Right ventricle myocardium inferior (tissue), 1 donor: Measurements from ENCODE around the gene GPR119. TPM values are rescaled to one million over a fixed set of nuclear protein-coding genes. Genes with fewer than 3 reads are reported as not detected.
"Not testable (repeated sequence)": the region's sequence is repeated elsewhere in the genome, so short reads cannot be mapped to it uniquely, and the experiment has no call there.

ENCODE experiments used
- ATAC-seq: fragments of 200-7000 bp; cut with Tn5 transposase; one replicate; pipeline ENCODE4 v1.9.1; 2020; ENCODE audit warnings: mild to moderate bottlenecking, moderate library complexity
- DNase-seq: peaks from one replicate; pipeline ENCODE4 v3.0.0; 2021; ENCODE audit errors: missing footprints
- intact Hi-C: fragments of 100-400 bp; cut with DNase I; formaldehyde crosslinking; loops from one replicate; pipeline ENCODE4 v1.11.0; 2022
- long read RNA-seq: library from polyadenylated mRNA; unstranded; transcript quantifications from one replicate; pipeline ENCODE4 v2.0.0, GENCODE V29; 2021
- total RNA-seq: library from RNA; stranded (reverse); fragmentation: NEBNext Ultra II Directional; extraction: Animal tissue kit (Norgen Biotek cat#: 25700); gene quantifications from one replicate; pipeline ENCODE4 v1.2.1, GENCODE V29; 2021
- donor health status: DM: no; HTN: yes; CAD: no; lungs with severe emphysema.

The GPR119 gene
- total RNA-seq = not detected
- long read RNA-seq = 0 reads

DNA sequence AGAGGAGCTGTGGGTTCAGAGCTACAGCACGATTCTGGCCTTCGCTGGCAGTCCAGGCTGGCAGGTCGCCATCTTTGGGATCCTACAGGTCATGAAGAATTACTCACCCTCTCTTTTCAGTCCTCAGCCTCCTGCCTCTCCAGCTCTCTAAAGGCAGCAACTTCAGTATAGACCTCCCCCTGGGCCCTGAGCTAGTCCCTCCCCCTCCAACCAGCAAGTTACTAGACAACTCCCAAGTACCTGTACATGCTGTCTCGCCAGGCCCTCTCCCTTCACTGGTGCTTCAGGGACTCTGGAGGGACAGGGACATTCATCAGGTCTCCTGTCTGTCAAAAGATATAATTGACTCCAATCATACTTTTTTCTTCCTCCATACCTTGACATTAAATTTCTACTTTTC lies at the start of gene GPR119:
Gene GPR119, minus strand, starts transcription at position 155 of the 400 bp plus-strand sequence. CDS start 227 bp downstream, outside the sequence.
- DNase-seq (no peak), ATAC-seq (no peak)
- intact Hi-C loops = no loop called here

DNA sequence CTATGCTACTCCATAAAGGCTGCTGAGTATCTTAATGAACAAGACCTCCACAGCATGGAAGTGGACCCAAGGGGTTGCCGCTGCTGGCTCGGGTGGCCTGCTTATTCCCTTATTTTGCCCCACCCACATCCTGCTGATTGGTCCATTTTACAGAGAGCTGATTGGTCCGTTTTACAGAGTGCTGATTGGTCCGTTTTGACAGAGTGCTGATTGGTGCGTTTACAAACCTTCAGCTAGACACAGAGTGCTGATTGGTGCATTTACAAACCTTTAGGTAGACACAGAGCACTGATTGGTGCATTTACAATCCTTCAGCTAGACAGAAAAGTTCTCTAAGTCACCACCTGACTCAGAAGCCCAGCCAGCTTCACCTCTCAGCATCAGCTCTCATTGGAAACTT lies 43.8 kb upstream of the GPR119 start:
- ATAC-seq, intact Hi-C loops: not testable (repeated sequence)

DNA sequence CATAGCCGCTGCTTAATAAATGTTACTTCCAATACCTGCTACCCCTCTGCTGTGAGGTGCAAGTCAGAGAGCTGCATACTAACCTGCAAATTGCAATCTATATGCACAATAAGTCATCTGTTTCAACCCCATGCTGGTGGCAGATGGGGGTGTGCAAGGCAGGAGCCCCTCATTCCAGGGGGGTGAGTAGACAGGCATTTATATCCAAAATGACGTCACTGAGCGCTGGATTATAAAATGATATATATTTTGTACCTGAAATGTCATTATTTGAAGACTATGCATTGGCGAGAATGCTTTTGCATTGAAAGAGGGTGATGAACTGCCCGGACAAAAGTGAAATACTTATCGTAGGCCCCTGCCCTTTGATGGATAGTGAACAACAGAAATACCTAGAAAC lies 41.1 kb upstream of the GPR119 start:
- DNase-seq (no peak), ATAC-seq (no peak)
- intact Hi-C loops = no loop called here

More for the DNA sequence above, 43.8 kb upstream of the GPR119 start:
- not testable (repeated sequence) for DNase-seq

DNA sequence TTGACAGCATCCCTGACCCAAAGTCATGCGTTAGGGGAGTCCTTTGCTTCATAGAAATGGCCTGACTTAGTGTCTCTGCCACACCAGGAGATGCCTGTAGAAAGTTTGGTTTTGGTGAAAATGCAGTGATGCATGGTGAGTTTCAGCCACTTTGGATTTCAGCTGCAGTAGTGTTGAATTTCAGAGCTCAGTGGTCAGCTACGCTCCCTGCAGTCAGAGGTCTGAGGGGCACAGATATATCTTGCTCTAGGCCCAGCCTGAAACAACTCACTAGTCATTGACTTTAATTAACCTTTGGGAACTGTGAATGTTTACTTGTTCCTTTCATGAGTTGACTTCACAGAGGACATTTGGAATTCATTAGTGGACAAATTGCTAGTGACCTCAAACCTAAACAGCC lies 33.8 kb upstream of the GPR119 start:
- no peak for ATAC-seq
- intact Hi-C loops = no loop called here
- no peak for DNase-seq

DNA sequence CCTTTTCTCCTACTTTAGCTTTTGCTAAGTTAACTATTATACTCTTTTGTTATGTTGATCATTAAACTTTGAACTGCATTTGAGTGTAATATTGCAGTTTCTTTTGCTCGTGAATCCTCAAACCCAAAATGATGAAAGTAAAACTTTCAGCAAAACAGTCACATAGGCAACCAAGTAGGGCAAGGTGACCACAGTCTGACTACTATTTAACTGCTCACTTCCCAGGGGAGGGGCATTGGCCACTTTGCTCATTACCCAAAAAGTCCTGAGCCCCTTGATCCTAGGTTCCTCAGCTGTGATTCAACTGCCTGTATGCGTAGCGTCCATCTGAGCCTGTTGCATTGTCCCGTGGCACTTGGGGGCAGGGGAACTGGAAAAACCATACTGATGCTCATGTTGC lies 33.3 kb upstream of the GPR119 start:
- DNase-seq (no peak), ATAC-seq (no peak)
- intact Hi-C loops = no loop called here

DNA sequence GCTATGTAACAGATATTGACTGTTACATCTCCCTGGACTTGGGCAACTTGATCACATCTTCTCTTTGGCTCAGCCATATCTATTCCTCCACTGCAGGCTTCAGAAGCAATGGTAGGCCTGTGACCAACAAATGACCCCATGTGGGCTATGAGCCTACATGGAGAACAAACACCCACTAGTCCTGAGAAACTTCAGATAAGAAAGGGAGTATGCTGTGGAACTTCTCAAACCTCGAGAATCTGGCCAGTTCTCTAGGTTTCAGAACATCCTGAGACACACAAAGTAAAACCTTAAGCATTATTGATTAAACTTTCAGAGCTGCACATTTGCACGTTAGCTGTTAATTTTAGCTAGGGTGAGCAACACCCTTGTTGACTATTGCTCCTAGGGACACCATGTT lies 32.6 kb upstream of the GPR119 start:
- DNase-seq = no peak
- intact Hi-C loops = no loop called here
- ATAC-seq = no peak

DNA sequence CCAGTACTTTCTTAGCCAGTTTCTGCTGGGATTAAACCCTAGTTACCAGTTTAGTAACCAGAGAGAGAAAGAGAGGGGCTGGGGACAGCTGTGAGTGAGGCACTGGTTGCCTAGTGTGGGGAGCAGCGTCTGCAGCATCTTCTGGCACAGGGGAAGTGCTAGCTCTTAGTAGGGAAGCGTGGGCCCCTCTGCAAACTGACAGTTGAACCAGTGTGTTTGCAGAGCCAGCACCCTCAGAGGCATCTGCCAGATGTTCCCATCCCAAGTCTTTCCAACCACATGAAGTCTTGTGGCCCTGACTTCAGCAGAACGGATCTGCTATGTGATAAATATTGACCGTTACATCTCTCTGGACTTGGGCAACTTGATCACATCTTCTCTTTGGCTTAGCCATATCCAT lies 31.3 kb upstream of the GPR119 start:
- DNase-seq (no peak), ATAC-seq (no peak)
- intact Hi-C loops = no loop called here

DNA sequence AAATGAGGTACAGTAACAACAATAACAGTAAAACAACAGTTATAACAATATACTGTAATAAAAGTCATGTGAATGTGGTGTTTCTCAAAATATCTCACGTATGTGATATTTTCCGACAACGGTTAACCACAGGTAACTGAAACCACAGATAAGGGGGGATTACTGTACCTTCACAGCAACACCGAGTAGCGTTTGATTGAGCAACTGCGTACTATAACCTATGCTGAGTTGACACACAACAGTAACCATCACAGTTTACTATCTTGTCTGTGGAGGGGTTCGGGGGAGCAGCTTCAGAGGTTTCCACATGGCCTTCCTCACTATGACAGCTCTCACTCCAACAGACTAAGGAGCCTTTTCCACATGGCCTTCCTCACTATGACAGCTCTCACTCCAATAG lies 29.7 kb upstream of the GPR119 start:
- DNase-seq (no peak), ATAC-seq (no peak)
- intact Hi-C loops = no loop called here

DNA sequence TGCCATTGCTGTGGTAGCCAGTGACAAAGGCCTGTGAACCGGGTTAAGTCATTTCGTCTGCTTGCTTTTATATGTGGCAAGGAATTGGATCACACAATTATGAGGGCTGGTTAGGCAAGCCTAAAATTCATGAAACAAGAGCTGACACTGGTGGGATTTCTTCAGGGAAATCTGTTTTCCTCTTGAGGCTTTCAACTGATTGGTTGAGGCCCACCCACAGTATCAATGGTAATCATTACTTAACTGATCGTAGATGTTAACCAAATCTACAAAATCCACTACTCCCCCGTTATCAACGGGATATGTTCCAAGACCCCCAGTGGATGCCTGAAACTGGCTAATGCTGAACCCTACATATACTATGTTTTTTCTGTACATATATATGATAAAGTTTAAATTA lies 29.3 kb upstream of the GPR119 start:
- DNase-seq (no peak), ATAC-seq (no peak)
- intact Hi-C loops = no loop called here

DNA sequence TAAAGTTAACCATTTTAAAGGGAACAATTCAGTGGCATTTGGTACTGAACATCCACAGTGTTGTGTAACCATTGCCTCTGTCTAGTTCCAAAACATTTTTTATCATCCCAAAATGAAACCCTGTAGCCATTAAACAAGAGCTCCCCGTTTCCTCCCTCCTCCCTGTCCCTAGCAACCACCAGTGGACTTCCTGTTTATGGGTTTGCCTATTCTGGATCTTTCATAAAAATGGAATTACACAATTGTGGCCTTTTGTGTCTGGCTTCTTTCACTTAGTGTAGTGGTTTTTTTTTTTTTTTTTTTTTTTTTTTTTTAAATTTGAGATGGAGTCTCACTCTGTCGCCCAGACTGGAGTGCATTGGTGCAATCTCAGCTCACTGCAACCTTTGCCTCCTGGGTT lies 27.9 kb upstream of the GPR119 start:
- ATAC-seq (no peak), DNase-seq (no peak)
- intact Hi-C loops = no loop called here

DNA sequence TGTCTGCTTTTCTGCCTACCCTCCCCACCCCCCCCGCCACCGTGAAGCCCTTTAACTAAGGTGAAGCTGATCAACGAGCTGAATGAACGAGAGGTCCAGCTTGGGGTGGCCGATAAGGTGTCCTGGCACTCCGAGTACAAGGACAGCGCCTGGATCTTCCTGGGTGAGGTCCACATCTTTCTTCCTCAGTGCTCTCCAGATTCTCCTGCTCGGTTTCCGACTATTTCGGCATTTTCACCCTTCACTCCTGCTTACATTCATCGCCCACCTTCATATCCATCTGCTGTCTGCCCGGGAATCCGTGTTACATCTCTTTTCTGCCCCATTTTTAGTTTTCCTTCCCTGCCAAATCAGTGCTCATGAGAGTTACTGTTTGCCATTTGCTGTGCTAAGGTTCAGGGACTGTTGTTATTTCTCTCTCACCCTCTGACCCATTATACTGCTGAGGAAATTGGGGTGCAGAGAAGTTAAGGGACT lies 16.8 kb upstream of the GPR119 start:
- intact Hi-C loops = loop anchor here (5.0 kb wide), 1 partner anchor 500 kb away; the partner anchor contains the start of gene ENOX2
- DNase-seq (no peak), ATAC-seq (no peak)

DNA sequence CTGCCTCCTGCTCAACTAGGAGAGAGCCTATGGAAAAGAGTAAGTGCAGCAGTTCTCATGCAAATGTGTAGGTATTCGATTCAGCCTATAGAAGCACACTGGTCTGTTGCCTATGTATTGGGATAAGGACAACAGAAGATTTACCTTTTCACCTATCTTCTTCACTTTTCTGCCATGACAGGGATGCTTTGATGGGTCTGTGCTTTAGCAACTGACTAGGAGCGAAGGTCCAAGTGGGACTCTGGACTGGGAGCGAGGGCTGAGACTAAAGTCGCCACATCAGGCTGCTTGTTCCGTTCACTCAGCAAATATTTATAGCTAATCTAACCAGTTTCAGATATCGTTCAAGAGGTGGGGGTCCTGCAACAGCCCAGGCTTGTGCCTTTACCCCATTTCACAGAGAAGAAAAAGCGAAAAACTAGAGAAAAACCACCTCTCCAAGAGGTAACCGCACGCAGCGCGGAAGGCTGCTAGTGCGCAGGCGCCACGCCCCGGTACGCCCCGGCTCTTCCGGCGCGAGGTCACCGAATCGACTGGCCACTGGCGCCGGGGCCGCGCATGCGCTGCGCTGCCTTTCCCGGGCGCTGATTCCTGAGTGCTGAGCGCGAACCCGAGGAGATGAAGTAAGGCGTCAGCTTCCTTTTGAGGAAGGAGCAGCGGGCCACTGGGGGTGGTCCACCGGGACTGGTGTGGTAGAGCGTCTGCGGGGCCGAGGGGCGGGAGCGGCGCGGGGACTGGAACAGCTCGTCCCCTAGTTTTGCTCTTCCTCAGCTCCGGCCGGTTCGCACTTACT lies 16.1 kb upstream of the GPR119 start, which contains the start of gene RBMX2:
Gene RBMX2, plus strand, starts transcription at position 573 of the 793 bp plus-strand sequence. Its CDS starts 46 bp downstream, at position 619.
- intact Hi-C loops = loop anchor here (5.0 kb wide), 1 partner anchor 501 kb away; the partner anchor contains the start of gene ENOX2
- DNase-seq = peak; percentile 87
- peak; percentile 97 for ATAC-seq

DNA sequence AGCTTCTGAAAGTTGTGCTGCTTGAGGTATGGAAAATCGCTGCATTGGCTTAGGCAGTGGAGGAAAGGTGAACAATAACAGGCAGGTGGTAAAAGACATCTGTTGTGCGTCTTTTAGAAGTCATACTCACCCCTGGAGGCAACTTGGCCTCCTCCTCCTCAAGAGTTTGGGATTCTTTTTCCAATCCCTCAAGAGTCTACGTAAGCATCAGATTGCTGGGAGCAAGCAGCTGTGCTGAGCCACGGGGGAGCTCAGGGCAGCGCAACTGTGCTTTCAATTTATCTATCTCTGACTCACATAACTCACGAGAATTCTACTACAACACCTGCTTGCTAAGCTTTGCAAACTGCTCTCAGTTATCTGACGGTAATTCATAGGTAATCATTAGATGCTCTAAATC lies 9.9 kb upstream of the GPR119 start:
- DNase-seq (no peak), ATAC-seq (no peak)
- intact Hi-C loops = no loop called here

DNA sequence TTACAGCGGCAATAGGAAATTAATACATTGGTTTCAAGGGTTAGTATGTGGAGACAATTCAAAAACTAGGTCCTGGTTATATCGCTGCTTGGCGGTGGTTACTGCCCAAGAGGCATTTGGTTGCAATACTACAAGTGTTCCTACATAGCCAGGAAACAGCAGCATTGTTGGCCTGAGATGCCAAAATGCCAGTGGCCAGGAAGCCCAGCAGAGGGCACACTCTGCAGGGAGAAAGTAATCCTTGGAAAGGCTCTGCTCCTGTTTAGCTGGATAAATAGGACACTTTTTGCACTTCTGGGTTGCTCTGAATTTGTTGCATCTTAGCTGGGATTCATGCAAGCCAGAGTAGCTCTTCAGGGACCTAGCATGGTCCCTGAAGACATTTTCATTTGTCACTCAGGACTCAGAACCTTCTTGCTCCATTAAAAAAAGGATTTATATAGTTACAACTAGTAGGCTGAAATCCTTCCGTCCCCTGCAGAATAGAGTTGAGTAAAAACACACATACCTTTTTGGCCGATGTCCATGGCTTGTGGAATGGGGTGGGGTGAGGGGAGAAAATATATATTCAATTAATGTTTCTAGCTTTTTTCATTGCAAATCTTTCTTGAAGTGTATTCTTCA lies 8.1 kb upstream of the GPR119 start:
- DNase-seq (no peak), ATAC-seq (no peak)

DNA sequence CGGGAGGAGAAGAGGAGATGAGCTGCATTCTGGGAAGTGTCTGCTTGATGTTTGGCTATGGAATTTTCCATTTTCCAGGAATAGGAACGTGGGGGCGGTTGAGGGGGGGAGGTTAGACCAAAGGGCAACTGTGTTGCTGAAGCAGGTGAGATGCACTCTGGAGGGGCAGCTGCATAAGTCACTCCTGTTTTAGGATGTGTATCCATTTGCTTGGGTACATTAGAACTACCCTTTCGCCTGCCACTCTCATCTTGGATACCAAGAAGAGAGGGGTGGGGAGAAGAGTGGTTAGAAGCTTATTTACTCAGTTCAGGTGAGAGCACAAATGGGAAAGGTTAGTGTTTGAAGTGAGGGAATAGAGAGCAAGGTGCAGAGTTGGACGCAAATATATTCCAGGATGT lies 934 bp upstream of the GPR119 start:
- DNase-seq (no peak), ATAC-seq (no peak)
- intact Hi-C loops = no loop called here

More for the DNA sequence above, 8.1 kb upstream of the GPR119 start:
- intact Hi-C loops = loop anchor here (5.0 kb wide), 1 partner anchor 524 kb away; no protein-coding TSS in a partner anchor

DNA sequence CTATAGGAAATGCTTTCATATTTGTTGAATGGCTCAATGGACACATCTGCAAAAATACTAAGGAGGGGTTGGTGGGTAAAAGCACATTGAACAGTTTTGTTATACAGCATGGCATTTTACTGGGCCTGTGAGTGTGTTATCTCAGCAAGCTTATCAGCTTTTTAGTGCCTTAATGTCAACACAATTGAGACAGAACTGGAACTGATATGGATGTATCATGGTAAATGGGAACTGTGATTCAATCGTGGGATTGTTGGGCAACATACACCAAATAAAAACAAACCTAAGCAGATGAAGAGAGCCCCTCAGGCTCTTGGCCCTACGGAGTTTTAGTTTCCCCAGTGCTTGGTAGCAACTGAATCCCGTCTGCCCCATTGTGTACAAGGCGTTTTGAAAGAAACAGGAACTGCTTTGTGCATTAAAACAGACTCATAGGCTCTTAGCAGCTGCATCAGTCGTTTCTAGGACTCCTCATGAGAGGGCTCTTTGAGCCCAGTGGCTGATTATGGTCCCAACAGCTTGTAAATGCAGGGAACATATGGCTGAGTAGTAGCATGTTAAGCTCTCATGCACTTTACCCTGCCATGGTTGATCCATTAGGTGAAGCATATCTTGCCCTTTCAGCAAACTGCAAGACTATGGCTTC lies 7.3 kb downstream of the GPR119 start:
- intact Hi-C loops = no loop called here
- DNase-seq = no peak
- no peak for ATAC-seq

DNA sequence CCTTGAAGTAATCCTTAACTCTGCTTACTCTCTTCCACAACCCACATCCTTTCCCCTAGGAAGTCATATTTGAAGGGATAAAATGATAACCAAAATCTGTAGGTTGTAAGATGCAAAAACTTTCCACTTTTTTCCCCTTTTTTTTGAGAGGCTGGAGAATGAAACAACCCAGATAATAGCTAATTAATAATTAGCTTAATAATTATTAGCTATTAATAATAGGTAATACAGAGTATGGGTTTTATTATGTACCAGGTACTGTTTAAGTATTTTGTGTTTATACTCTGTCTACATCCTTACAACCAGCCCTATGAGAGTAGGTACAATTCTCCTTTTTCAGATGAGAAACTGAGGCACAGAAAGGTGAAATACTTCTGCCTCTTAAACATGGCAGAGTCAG lies 9.4 kb downstream of the GPR119 start:
- DNase-seq (no peak), ATAC-seq (no peak)
- intact Hi-C loops = no loop called here

DNA sequence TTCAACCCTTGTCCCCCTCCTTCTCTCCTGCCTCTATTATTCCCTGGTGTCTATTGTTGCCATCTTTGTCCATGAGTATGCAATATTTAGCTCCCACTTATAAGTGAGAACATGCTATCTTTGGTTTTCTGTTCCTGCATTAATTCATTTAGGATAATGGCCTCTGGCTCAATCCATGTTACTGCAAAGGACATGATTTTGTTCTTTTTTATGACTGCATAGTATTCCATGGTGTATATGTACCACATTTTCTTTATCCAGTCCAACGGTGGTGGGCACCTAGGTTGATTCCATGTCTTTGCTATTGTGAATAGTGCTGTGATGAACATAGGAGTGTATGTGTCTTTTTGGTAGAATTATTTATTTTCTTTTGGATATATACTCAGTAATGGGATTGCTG lies 33.4 kb downstream of the GPR119 start:
- ATAC-seq, DNase-seq, intact Hi-C loops: not testable (repeated sequence)

DNA sequence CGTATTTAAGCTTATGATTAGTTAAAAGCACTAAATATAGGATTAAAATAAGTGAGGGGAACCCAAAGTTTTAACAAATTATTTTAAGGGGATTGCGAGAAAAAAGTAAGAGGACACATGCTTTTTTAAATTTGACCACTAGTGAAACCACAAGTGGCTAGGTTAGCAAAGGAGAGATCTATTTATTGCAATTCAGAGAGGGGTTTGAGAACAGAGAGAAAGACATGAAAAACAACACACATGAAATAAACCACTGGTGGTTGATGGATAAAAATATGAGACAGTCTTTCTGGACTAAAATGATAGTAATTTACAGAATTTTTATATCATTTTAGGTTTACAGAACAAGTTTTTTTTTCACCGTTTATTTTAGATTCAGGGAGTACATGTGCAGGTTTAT lies 33.9 kb downstream of the GPR119 start:
- no peak for DNase-seq
- intact Hi-C loops = no loop called here
- ATAC-seq = no peak
